Pancreas (tissue), 10 donors: ENCODE measurements around the gene ZDHHC14. TPM values are rescaled to one million over a fixed set of nuclear protein-coding genes. Genes with fewer than 3 reads are reported as not detected.

Experiments
- ATAC-seq, 4 donors: fragments of 200-7000 bp; cut with Tn5 transposase; one replicate each; pipeline versions ENCODE4 v1.8.0 to v1.9.1; 2020; ENCODE audit warnings: mild to moderate bottlenecking in 4 of 4, moderate library complexity in 4 of 4
- DNase-seq, 6 donors: peaks; one replicate each; pipeline ENCODE4 v3.0.0-alpha.2; 2020
- FAIRE-seq: peaks from 2 replicates; lab custom pipeline; 2012; peaks lifted over from hg19 to GRCh38; lab: Jason Lieb, UNC
- H3K27ac ChIP-seq, 4 donors: fragments of 200-600 bp; sonication (generic); 1 replicate in 3 of 4; 2 replicates in 1 of 4; pipeline versions ENCODE4 v1.5.0 to v1.8.0; 2020
- H3K27me3 ChIP-seq, 4 donors: fragments of 200-600 bp; one replicate each; pipeline ENCODE4 v1.8.0; 2021
- H3K36me3 ChIP-seq, 3 donors: fragments of 200-600 bp; sonication (generic) in 1 of 3; one replicate each; pipeline versions ENCODE4 v1.5.0 to v1.8.0; 2020 to 2021
- H3K4me1 ChIP-seq, 3 donors: fragments of 200-600 bp; one replicate each; pipeline ENCODE4 v1.8.0; 2021
- H3K4me3 ChIP-seq, 4 donors: fragments of 200-600 bp; sonication (generic) in 2 of 4; one replicate each; pipeline versions ENCODE4 v1.5.0 to v1.8.0; 2020 to 2021
- H3K9me3 ChIP-seq, 4 donors: fragments of 200-600 bp; one replicate each; pipeline ENCODE4 v1.8.0; 2021
- CTCF ChIP-seq, 4 donors: fragments of 200-600 bp; sonication (generic) in 3 of 4; IDR thresholded peaks; one replicate each; pipeline versions ENCODE4 v1.5.0 to v1.8.0; 2021; ENCODE audit warnings: antibody characterized with exemption in 4 of 4
- WGBS, 2 donors: extraction: QIAGEN DNeasy Blood & Tissue Kit; methylation state at CpG; one replicate each; pipeline ENCODE4 v1.1.7; 2013; 5-methylcytosine and 5-hydroxymethylcytosine counted together
- intact Hi-C, 3 donors: fragments of 100-400 bp; cut with DNase I; formaldehyde crosslinking; loops; one replicate each; pipeline versions ENCODE4 v1.11.1 to v1.14.2; 2022
- polyA plus RNA-seq, 2 donors: library from polyadenylated mRNA; stranded (reverse); fragments of 200-250 nt; gene quantifications; one replicate each; pipeline ENCODE4 v1.2.3, GENCODE V29; 2013
- total RNA-seq, 6 donors: library from RNA; stranded (reverse); fragmentation: NEBNext Ultra II Directional in 4 of 6; extraction: Animal tissue kit (Norgen Biotek cat#: 25700) in 4 of 6; gene quantifications; one replicate each; pipeline versions ENCODE4 v1.2.1 to v1.2.4, GENCODE V29; 2021 to 2023
- donor health status: healthy with polysubstance abuse.
- donor health status: DM: no; HTN: no; CAD: no; lungs with moderate emphysema.
- donor health status: DM: no; HTN: no; CAD: no.
- donor health status: control.
- donor health status: control.
- donor health status: Bipolar disorder and iron deficiency.
- donor health status: DM: yes; HTN: yes; CAD: no.
- donor health status: DM: no; HTN: no; CAD: no.
- donor health status: DM: no; HTN: no; CAD: no.
- donor health status: DM: yes; HTN: yes; CAD: no.

ZDHHC14 gene
- total and polyA plus RNA-seq, 8 donors: 3.1 to 9.9 (median 4.5) TPM

- no peak for TF ChIP-seq CTCF (IDR thresholded peaks at IDR 0.05)
- H3K27me3 ChIP-seq: no peaks in the 10 kb centered on the region
- no peaks in the 10 kb centered on the region for H3K4me1 ChIP-seq
- no peak overlapping the region for H3K4me3 ChIP-seq
- intact Hi-C loops: no loop called here
- H3K27ac ChIP-seq: no peak overlapping the region
- no peaks in the 10 kb centered on the region for H3K9me3 ChIP-seq
- ATAC-seq (no peak), FAIRE-seq (no peak), DNase-seq (no peak)
- WGBS, 2 donors: 90 to 93% methylated on average over 8 of the region's 8 CpGs
- no peaks in the 10 kb centered on the region for H3K36me3 ChIP-seq
Observed at GRCh38 chr6:157640746-157641451, 259.9 kb downstream of the ZDHHC14 start.

- H3K27ac ChIP-seq: no peak overlapping the region
- no peaks in the 10 kb centered on the region for H3K36me3 ChIP-seq
- H3K4me3 ChIP-seq: no peak overlapping the region
- no peaks in the 10 kb centered on the region for H3K4me1 ChIP-seq
- DNase-seq (no peak), ATAC-seq (no peak), FAIRE-seq (no peak)
- 89 to 97% methylated on average over 2 of the region's 2 CpGs for WGBS, 2 donors
- no peaks in the 10 kb centered on the region for H3K27me3 ChIP-seq
- no peaks in the 10 kb centered on the region for H3K9me3 ChIP-seq
- intact Hi-C loops: no loop called here
- TF ChIP-seq CTCF (IDR thresholded peaks at IDR 0.05): no peak
Observed at GRCh38 chr6:157641837-157642236, 260.8 kb downstream of the ZDHHC14 start.

GRCh38 chr6:157642736-157643135 is 261.7 kb downstream of the ZDHHC14 start:
- DNase-seq (no peak), FAIRE-seq (no peak), ATAC-seq (no peak)
- no peaks in the 10 kb centered on the region for H3K36me3 ChIP-seq
- WGBS, 2 donors: 91 to 93% methylated on average over 3 of the region's 3 CpGs
- H3K9me3 ChIP-seq: no peaks in the 10 kb centered on the region
- no peak overlapping the region for H3K27ac ChIP-seq
- TF ChIP-seq CTCF (IDR thresholded peaks at IDR 0.05): no peak
- intact Hi-C loops: no loop called here
- no peak overlapping the region for H3K4me3 ChIP-seq
- H3K4me1 ChIP-seq: no peaks in the 10 kb centered on the region
- H3K27me3 ChIP-seq: no peaks in the 10 kb centered on the region

GRCh38 chr6:157644043-157644810 is 263.2 kb downstream of the ZDHHC14 start:
- H3K4me3 ChIP-seq: no peak overlapping the region
- no peak overlapping the region for H3K27ac ChIP-seq
- no peaks in the 10 kb centered on the region for H3K36me3 ChIP-seq
- TF ChIP-seq CTCF (IDR thresholded peaks at IDR 0.05): no peak
- no peaks in the 10 kb centered on the region for H3K27me3 ChIP-seq
- WGBS, 2 donors: 90 to 91% methylated on average over 13 of the region's 13 CpGs
- no peaks in the 10 kb centered on the region for H3K9me3 ChIP-seq
- no peaks in the 10 kb centered on the region for H3K4me1 ChIP-seq
- peak in 1 of 6 donors; percentile 21 for DNase-seq
- intact Hi-C loops: no loop called here
- no peak for ATAC-seq
- no peak for FAIRE-seq
